HG03108 (cell line): ENCODE data around the gene THY1.
"Not testable (repeated sequence)": the region's sequence is repeated elsewhere in the genome, so short reads cannot be mapped to it uniquely, and the experiment has no call there.

Experiments used
- ATAC-seq: cut with Tn5 transposase; IDR thresholded peaks from one replicate; pipeline ENCODE4 v1.9.1; 2021; ENCODE audit warnings: moderate library complexity; ENCODE audit not compliant: unreplicated experiment

THY1 gene

GRCh38 chr11:119419834-119420492, 3.0 kb downstream of the THY1 start:
- no peak for ATAC-seq

DNA sequence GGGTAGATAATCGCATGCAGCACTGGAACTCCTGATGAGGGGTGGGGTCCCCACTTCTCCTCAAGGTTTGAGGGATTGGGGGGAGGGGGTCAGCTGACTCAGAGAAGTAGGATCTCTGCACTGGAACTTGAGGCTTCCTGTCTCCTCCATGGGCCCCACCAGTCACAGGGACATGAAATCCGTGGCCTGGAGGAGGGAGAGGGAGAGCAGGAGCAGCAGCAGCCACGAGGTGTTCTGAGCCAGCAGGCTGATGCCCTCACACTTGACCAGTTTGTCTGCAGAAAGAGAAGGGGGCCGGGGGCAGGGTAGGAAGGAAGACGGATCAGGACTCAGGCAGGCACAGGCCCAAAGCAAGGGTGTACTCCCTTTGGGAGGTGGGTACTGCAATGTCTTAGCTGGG, 3.7 kb downstream of the THY1 start:
- ATAC-seq: no peak

DNA sequence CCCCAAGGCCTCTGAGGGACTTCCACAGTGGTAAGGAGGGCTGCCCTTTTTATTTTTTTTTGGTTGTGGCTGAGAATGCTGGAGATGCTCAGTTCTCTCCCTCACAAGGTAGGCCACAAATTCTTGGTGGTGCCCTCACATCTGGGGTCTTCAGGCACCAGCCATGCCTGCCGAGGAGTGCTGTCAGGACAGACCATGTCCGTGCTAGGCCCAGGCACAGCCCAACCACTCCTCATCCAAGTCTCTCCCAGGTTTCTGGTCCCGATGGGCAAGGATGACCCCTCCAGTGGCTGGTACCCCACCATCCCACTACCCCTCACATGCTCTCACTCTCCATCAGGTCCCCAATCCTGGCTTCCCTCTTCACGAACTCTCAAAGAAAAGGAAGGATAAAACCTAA, 4.2 kb downstream of the THY1 start:
- ATAC-seq: no peak

GRCh38 chr11:119417726-119418540, 5.0 kb downstream of the THY1 start:
- ATAC-seq: no peak

GRCh38 chr11:119416606-119417580, 6.1 kb downstream of the THY1 start:
- ATAC-seq: no peak

DNA sequence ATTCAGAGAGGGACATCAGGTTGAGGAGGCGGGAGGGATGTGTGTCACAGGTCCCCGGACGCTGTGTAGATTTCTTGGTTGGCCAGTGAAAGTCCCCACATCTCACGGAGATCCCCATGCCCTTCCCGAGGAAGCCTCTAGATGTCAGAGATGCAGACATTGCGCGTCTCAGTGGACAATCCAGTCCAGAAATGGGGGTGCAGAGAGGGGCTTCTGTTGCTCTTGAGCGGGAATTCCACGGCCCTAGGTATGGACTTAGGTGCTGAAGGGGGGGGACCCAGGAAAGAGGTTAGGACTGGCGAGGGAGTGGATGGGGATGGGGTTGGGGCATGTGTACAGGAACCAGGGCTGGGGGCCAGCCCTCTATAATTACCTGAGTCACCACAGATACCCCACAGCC, 7.0 kb downstream of the THY1 start:
- ATAC-seq: no peak

- ATAC-seq: no peak
These were observed 7.5 kb downstream of the THY1 start for GRCh38 chr11:119415517-119415916.

- no peak for ATAC-seq
These were observed 8.2 kb downstream of the THY1 start for GRCh38 chr11:119414734-119415133.

DNA sequence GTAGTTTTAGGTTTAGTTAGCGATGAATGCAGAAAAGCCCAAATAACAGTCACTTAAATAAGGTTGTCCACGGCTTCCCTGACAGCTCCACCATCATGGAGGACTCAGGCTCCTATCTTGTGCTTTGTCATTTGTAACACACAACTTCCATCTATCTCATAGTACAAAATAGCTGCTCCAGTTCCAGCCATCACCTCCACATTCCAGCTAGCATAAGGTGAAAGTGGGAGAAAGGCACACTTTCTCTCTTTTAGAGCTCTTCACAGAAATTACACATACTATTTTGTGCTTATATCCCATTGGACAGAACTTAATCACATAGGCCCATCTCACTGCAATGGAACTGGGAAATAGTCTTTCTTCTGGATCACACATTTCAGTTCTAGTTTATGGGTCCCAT, 8.7 kb downstream of the THY1 start:
- no peak for ATAC-seq

DNA sequence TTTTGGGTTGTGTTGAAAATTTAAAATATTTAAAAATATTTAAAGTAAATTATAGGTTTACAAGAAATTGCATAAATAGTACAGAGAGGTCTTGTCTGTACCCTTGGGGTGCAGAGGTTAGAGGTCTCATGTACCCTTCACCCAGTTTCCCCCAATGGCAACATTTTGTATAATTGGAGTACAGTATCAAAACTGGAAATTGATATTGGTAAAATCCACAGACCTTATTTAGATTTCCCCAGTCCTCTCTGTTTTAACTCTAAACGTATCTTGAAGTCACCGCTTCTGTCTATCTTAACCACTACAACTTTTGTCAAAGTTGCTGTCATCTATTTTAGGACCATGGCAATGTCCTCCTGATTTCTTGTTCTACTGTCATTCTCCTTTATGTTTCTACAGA, 10.9 kb downstream of the THY1 start:
- no peak for ATAC-seq

- no peak for ATAC-seq
These were observed 12.5 kb downstream of the THY1 start for GRCh38 chr11:119410501-119410900.

DNA sequence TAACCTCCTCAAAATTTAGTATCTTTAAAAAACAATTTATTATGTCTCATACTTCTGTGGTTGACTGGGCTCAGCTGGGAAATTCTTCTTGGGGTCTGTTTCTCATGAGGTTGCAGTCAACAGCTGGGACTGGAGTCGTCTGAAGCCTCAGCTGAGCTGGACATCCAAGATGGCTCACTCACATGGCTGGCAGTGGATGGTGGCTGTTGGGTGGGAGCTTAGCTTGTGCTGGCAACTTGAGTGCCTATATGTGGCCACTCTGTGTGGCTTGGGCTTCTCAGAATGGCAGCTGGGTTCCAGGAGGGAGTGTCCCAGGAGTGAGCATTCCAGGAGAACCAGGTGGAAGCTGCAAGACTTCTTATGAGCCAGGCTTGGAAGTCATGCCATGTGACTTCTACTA, 13.2 kb downstream of the THY1 start:
- ATAC-seq: no peak

DNA sequence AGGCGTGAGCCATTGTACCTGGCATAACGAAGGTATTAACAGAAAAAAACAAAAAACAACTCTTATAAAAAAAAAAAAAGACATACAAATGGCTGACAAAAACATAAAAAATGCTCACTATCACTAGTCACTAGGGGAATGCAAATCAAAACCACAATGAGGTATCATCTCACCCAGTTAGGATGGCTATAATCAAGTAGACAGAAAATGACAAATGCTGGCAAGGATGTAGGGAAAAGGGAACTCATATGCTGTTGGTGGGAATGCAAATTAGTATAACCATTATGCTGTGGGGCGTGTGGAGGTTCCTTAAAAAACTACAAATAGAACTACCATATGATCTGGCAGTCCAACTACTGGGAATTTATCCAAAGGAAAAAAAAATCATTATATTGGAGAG, 17.0 kb downstream of the THY1 start:
- no peak for ATAC-seq

DNA sequence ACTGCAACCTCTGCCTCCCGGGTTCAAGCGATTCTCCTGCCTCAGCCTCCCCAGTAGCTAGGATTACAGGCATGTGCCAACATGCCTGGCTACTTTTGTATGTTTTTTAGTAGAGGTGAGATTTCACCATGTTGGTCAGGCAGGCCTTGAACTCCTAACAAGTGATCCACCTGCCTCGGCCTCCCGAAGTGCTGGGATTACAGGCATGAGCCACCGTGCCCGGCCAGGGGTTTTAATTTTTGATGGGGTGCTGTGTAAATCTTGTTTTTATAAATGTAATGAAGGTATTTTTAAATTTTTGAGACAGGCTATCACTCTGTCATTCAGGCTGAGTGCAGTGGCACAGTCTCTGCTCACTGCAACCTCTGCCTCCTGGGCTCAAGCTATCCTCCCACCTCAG, 17.5 kb downstream of the THY1 start:
- not testable (repeated sequence) for ATAC-seq

DNA sequence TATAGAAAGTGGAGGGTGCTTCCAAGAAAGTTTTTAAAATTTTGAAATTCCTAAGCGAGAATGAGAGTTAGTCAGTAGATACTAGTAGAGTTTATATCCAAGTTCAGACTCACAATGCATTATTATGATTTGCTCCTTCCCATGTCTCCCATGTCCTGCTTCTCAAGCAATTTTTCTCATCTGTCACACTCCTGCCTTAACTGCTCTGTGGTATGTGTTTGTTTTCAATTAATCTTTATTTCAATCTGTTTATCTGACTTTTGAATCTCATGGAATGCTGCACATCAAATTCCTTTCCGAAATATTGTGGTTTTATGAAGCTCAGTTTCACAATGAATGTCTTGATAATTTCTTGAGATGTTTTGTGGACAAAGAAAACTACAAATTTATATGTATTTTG, 18.1 kb downstream of the THY1 start:
- ATAC-seq: no peak

DNA sequence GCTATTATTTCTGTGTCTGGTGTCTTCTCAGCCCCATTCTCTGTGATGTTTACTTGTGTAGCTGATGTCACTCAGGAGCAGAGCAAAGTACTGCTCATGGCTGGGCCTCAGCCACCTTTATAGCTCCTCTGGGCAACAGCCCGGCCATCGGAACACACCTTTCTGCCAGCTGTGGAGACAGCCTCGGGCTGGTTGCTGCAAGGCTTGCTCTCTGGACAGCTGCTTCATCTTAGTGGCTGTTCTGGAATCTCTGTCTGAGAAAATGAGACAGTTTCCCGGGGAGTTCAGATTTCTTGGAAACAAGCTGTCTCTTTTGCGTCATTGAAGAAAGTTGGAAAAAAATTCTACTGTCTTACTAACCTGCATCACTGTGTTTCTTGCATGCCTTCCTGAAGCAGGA, 20.0 kb downstream of the THY1 start:
- no peak for ATAC-seq

- ATAC-seq: no peak
These were observed 20.5 kb downstream of the THY1 start for GRCh38 chr11:119402470-119402869.

- no peak for ATAC-seq
These were observed 22.1 kb downstream of the THY1 start for GRCh38 chr11:119400860-119401259.

DNA sequence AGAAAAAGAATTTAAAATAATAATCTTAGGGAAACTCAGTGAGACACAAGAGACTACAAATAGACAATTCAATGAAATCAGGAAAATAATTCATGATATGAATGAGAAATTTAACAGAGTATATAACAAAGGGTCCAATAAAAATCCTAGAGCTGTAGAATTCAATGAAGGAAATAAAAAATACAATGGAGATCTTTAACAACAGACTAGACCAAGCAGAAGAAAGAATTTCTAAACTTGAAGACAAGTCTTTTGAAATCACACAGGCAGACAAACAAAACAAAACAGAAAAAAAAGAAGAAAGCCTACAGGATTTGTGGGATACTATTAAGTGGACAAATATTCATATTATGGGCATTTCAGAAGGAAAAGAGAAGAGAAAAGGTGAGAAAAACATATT, 25.2 kb downstream of the THY1 start:
- no peak for ATAC-seq

DNA sequence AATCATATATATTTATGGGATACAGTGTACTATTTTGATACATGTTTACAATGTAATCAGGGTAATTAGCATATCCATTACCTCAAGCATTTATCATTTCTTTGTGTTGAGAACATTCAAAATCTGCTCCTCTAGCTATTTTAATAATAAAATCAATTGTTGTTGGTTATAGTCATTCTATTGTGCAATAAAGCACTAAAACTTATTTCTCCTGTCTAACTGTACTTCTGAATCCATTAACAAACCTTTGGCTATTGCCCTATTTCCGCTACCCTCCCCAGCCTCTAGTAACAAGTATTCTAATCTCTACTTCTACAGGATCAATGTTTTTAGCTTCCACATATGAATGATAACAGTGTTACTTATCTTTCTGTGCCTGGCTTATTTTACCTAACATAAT, 26.1 kb downstream of the THY1 start:
- ATAC-seq: no peak

DNA sequence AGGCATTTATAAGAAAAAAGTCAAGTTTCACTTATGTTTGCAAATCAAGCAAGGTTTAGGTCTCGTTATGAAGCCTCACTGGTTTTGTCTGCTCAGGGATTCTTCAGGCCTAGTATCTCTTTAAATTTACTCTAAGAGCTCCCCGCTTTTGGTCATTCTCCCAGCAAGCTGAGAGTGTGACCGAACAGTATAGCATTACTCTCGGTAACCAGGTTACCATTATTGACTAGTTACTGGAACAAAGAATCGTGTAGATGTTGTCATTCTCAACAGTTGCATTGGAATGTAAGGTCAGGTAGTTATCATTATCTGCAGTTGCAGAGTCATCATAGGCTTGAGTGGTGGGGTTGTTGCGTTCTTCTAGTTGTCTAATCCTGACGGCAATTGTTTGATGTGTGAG, 31.7 kb downstream of the THY1 start:
- ATAC-seq: no peak
